Tibial artery (tissue), 4 donors: ENCODE results near the gene CERS6.

Experiments
- DNase-seq, 2 donors: peaks; one replicate each; pipeline ENCODE4 v3.0.0-alpha.2; 2019
- H3K27ac ChIP-seq, 2 donors: fragments of 200-600 bp; sonication (generic) in 1 of 2; 1 replicate in 1 of 2; 2 replicates in 1 of 2; pipeline ENCODE4 v1.5.1; 2018 to 2019; ENCODE audit warnings: mild to moderate bottlenecking in 1 of 2
- H3K27me3 ChIP-seq, 2 donors: fragments of 200-600 bp; sonication (generic) in 1 of 2; one replicate each; pipeline versions ENCODE4 v1.5.1 to v1.6.0; 2016 to 2019
- H3K36me3 ChIP-seq, 3 donors: fragments of 200-600 bp; sonication (generic) in 2 of 3; one replicate each; pipeline ENCODE4 v1.5.1; 2016 to 2019; ENCODE audit warnings: mild to moderate bottlenecking in 2 of 3
- H3K4me1 ChIP-seq, 4 donors: fragments of 200-600 bp; sonication (generic) in 2 of 4; 1 replicate in 3 of 4; 2 replicates in 1 of 4; pipeline ENCODE4 v1.5.1; 2016 to 2019
- H3K4me3 ChIP-seq, 2 donors: fragments of 200-600 bp; sonication (generic) in 1 of 2; 1 replicate in 1 of 2; 2 replicates in 1 of 2; pipeline ENCODE4 v1.5.1; 2018 to 2019; ENCODE audit warnings: mild to moderate bottlenecking in 2 of 2
- H3K9me3 ChIP-seq, 3 donors: fragments of 200-600 bp; sonication (generic) in 1 of 3; one replicate each; pipeline ENCODE4 v1.5.1; 2016 to 2019
- CTCF ChIP-seq, 2 experiments: fragments of 200-600 bp in 1 of 2; fragments of 450-650 bp in 1 of 2; IDR thresholded peaks; one replicate each; pipeline ENCODE4 v1.5.1; 2017 to 2019; ENCODE audit warnings: antibody characterized with exemption in 2 of 2, mild to moderate bottlenecking in 1 of 2, moderate library complexity in 1 of 2
- intact Hi-C: fragments of 100-400 bp; cut with DNase I; formaldehyde crosslinking; loops from one replicate; pipeline ENCODE4 v1.15.0; 2023; ENCODE audit warnings: low total_unique reads

Gene CERS6

GRCh38 chr2:168692132-168692744, 236.2 kb downstream of the CERS6 start:
- Histone ChIP-seq H3K4me3 (no peak overlapping the region), H3K27ac (no peak overlapping the region), H3K4me1 (no peaks in the 10 kb centered on the region), H3K27me3 (no peaks in the 10 kb centered on the region), H3K36me3 (peaks cover 0 to 8% (median 0%) of the 10 kb centered on the region in 3 donors), H3K9me3 (no peaks in the 10 kb centered on the region)
- TF ChIP-seq CTCF (IDR thresholded peaks at IDR 0.05), result no peak
- no peak for DNase-seq
- intact Hi-C loops, result loop anchor here (10.0 kb wide), 1 partner anchor 237 kb away; the partner anchor contains the start of gene CERS6

- H3K36me3 ChIP-seq, result peaks cover 0 to 8% (median 0%) of the 10 kb centered on the region in 3 donors
- no peaks in the 10 kb centered on the region for H3K9me3 ChIP-seq
- H3K4me3 ChIP-seq, result no peak overlapping the region
- intact Hi-C loops, result loop anchor here (10.0 kb wide), 1 partner anchor 239 kb away; the partner anchor contains the start of gene CERS6
- no peaks in the 10 kb centered on the region for H3K27me3 ChIP-seq
- DNase-seq, result no peak
- H3K27ac ChIP-seq, result no peak overlapping the region
- no peak for TF ChIP-seq CTCF (IDR thresholded peaks at IDR 0.05)
- no peaks in the 10 kb centered on the region for H3K4me1 ChIP-seq
These were observed 238.1 kb downstream of the CERS6 start for GRCh38 chr2:168694173-168694572.

- TF ChIP-seq CTCF (IDR thresholded peaks at IDR 0.05), result no peak
- H3K4me1 ChIP-seq, result no peaks in the 10 kb centered on the region
- no peak overlapping the region for H3K4me3 ChIP-seq
- no peaks in the 10 kb centered on the region for H3K9me3 ChIP-seq
- no peaks in the 10 kb centered on the region for H3K27me3 ChIP-seq
- no peak overlapping the region for H3K27ac ChIP-seq
- DNase-seq, result no peak
- intact Hi-C loops, result loop anchor here (10.0 kb wide), 1 partner anchor 240 kb away; the partner anchor contains the start of gene CERS6
- H3K36me3 ChIP-seq, result peaks cover 0 to 8% (median 0%) of the 10 kb centered on the region in 3 donors
These were observed 238.8 kb downstream of the CERS6 start for GRCh38 chr2:168694866-168695265.

GRCh38 chr2:168697668-168698121, 241.6 kb downstream of the CERS6 start:
- no peak overlapping the region for H3K27ac ChIP-seq
- H3K27me3 ChIP-seq, result no peaks in the 10 kb centered on the region
- H3K4me3 ChIP-seq, result no peak overlapping the region
- peaks cover 0 to 5% (median 0%) of the 10 kb centered on the region in 4 donors for H3K4me1 ChIP-seq
- TF ChIP-seq CTCF (IDR thresholded peaks at IDR 0.05), result no peak
- no peak for DNase-seq
- intact Hi-C loops, result loop anchor here (10.0 kb wide), 1 partner anchor 243 kb away; the partner anchor contains the start of gene CERS6
- H3K36me3 ChIP-seq, result peaks cover 0 to 8% (median 0%) of the 10 kb centered on the region in 3 donors
- no peaks in the 10 kb centered on the region for H3K9me3 ChIP-seq

GRCh38 chr2:168698969-168699368, 242.9 kb downstream of the CERS6 start:
- Histone ChIP-seq H3K4me1 (peaks cover 0 to 5% (median 0%) of the 10 kb centered on the region in 4 donors), H3K36me3 (peaks cover 0 to 8% (median 0%) of the 10 kb centered on the region in 3 donors), H3K27ac (no peak overlapping the region), H3K27me3 (no peaks in the 10 kb centered on the region), H3K9me3 (no peaks in the 10 kb centered on the region), H3K4me3 (no peak overlapping the region)
- TF ChIP-seq CTCF (IDR thresholded peaks at IDR 0.05), result no peak
- no peak for DNase-seq
- intact Hi-C loops, result loop anchor here (10.0 kb wide), 1 partner anchor 244 kb away; the partner anchor contains the start of gene CERS6
